Lower leg skin (tissue), 3 donors: ENCODE measurements around the gene SPRED1.

Experiments used
- CTCF ChIP-seq, 3 donors: fragments of 450-650 bp; IDR thresholded peaks; one replicate each; pipeline ENCODE4 v1.5.1; 2016; ENCODE audit warnings: antibody characterized with exemption in 3 of 3, mild to moderate bottlenecking in 3 of 3, moderate library complexity in 2 of 3
- POLR2A ChIP-seq, 2 donors: fragments of 450-650 bp; IDR thresholded peaks; one replicate each; pipeline ENCODE4 v1.6.1; 2016 to 2017; ENCODE audit warnings: antibody characterized with exemption in 2 of 2, mild to moderate bottlenecking in 1 of 2, moderate library complexity in 1 of 2

GRCh38 chr15:38242055-38242454, 10.6 kb upstream of the SPRED1 start:
- TF ChIP-seq CTCF (IDR thresholded peaks at IDR 0.05) = no peak
- TF ChIP-seq POLR2A (IDR thresholded peaks at IDR 0.05) = no peak
